Islet precursor cell (in vitro differentiated cells): ENCODE results near the gene CDC7.
"Not testable (repeated sequence)": the region's sequence is repeated elsewhere in the genome, so short reads cannot be mapped to it uniquely, and the experiment has no call there.

Source experiments
- DNase-seq: peaks from one replicate; pipeline ENCODE4 v3.0.0-alpha.2; 2018

Gene CDC7

DNA sequence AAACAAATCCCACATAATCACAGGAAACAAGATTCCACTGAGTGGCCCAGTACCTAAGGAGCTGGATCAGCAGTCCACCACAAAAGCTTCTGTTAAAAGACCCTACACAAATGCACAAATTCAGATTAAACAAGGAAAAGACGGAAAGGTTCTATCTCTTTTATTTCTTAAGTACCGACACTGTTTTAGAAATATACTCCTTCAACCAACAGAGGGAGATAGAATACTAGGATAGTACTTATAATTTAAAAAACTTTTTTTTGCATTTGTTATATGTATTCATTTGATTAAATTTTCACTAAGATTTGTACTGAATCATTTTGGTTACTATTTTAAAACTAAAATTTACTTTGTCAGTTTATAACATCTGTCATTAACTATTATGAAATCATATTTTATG, 12.5 kb downstream of the CDC7 start:
- DNase-seq = no peak

DNA sequence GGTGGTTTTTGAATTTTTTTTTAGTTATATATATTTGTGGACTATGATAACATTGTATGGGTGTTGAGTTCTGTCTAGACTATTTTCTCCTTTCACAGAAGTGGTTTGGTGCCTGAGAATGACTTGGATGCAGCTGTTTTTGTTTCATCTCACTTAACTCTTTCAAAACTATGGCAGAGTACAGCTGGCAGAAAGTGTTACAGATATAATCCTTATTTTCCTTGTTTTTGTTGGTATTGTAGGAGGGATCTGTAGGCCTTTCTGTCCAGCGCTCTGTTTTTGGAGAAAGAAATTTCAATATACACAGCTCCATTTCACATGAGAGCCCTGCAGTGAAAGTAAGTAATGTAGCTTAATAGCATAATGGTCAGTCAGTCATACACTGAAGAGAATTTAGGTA, 13.1 kb downstream of the CDC7 start:
- DNase-seq = no peak

DNA sequence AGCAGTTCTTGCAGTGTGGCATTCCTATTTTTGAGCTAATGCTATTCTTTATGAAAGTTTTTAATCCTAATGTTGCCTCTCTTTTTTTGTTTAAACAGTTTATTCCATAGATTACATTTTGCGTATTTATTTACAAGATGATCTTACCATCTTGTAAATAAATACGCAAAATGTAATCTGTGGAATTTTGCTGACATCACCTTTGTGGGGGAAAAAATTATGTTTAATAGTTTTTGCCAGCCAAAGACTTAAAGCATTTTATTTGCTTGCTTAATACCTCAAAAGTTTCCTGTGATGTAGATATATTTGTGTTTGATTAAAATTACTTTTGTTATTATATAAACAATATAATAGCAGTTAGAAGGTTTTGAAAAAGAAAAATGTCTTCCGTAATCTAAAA, 15.3 kb downstream of the CDC7 start:
- no peak for DNase-seq

DNA sequence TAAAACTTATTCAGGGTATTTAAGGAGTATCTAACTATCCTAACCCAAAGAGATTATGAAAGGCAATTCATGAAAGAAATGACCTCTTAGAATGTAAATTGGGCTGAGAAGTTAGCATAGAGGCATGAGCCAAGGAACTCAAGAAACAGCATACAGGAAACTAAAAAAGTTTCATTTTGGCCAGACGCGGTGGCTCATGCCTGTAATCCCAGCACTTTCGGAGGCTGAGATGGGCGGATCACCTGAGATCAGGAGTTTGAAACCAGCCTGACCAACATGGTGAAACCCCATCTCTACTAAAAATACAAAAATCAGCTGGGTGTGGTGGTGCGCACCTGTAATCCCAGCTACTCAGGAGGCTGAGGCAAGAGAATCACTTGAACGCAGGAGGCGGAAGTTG, 16.0 kb downstream of the CDC7 start:
- not testable (repeated sequence) for DNase-seq

DNA sequence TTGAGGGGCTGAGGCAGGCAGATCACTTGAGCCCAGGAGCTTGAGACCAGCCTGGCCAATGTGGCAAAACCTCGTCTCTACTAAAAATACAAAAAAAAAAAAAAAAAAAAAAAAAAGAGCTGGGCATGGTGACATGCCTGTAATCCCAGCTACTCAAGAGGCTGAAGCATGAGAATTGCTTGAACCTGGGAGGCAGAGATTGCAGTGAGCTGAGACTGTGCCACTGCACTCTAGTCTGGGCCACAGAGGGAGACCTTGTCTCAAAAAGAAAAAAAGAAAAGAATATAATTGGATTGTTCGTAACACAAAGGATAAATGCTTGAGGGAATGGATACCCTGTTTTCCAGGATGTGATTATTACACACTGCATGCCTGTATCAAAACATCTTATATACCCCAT, 18.5 kb downstream of the CDC7 start:
- not testable (repeated sequence) for DNase-seq

DNA sequence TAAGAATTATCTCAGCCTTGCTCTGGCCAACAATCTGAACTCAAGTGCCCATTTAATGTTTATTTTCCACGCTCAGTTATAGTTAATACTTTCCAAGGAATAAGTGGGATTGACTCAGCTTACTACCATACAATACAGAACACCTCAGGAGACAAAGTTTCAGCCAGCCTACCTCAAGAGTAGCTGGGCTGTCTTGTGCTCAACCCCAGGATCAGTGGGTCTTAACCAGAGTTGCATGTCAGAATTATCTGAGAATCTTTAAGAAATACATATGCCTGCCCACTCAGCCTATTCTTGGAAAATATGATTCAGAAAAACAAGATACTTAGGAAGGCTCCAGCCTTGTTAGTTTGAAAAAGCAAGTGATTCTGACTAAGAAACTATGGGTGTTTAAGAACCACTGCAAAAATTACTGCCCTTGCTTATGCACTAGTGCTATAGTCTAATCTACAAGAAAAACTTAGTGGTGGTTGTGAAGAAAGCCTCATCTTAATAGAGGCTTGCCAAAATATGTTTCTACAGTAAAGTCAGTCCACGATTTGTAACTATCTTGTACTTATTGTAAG, 20.4 kb downstream of the CDC7 start:
- no peak for DNase-seq

DNA sequence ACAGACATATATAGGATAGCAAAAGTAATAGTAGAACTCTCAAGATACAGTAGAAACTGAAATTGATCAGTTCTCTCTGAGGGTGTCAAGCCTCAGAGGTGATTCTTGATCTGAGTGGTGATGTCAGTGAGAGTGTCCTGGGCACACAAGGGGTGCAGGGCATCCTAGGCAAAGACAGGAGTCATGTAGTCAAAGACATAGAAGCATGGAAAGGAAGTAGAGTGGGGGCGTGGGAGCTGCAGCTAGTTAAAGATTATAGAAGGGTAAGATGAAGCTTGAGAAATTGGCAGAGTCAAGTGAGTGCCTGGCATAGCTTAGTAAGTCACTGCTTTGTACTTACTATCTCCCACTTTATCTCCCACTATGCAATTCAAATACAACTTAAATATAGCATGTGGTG, 22.8 kb downstream of the CDC7 start:
- DNase-seq = no peak

DNA sequence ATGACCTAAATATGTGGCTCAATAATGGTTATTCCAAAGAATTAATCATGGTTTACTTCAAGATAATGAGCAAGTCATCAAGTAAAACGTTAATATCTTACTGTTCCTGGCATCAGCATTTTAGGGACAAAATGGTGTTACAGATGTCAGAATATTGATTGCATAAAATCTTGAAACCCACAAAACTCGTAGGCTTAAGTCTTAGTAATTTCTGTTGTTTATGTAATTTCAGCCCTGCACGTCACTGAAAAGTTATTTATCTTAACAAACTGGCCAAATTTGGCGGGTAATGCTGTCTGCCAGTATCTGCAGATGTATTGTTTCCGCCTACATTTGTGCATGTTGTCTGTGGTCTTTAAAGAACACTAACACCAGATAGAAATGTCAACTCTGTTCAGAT, 25.8 kb downstream of the CDC7 start:
- DNase-seq = no peak

DNA sequence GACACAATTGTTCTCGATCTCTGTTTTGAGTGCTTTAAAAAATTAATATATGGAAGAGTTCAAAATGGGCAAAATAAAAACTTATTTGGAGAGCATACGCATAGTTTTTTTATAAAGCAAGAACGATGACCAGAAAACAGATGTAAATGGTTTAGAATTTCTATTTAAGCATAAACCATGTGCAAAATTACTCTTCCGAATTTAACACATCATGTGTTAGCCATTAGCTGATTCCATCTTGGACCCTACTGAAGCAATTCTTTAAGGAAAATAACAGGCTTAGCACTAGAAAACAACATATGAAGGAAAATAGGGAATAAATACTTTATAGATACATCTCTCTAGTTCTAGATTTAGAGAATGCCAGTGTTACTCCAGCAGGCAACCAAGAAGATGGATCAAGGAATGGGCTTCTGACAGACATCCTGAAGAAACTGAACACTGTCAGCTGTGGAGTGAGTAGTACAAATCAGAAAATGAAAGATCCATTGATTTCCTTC, 26.7 kb downstream of the CDC7 start:
- no peak for DNase-seq

DNA sequence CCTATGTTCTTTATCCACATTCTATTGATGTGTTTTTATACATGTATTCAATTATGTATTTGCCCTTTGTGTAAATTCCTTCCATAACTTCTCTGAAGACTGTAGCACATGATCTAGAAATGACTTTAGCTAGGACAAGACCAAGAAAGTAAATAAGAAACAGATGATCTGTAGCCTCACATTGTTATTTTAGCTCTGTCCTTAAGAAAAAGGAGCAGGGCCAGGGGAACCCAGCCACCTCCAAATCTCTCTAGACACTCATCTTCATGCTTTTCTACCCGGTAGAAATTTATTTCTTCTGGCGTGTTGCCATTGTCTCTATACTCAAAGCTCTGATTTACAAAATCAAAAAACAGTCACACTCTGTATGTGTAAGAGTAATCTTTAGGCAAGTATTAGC, 27.1 kb downstream of the CDC7 start:
- DNase-seq = no peak

DNA sequence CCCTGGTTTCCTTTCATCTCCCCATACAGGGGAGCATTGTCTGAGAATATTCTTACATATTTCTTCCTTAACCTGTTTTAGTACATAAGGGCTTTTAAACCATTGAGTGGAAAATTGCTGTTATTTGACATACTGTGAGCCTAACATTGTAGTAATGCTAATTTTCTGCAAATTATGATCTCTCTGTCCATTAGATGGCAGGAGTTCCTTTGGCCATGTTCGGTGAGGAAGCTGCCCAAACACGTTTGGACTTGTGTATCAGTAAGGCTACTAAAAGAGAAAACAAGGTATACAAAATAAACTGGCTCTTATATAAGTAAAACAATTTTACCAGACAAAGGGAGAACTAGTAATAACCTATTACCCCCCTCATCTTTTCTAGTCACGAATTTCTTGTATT, 29.2 kb downstream of the CDC7 start:
- DNase-seq = no peak

DNA sequence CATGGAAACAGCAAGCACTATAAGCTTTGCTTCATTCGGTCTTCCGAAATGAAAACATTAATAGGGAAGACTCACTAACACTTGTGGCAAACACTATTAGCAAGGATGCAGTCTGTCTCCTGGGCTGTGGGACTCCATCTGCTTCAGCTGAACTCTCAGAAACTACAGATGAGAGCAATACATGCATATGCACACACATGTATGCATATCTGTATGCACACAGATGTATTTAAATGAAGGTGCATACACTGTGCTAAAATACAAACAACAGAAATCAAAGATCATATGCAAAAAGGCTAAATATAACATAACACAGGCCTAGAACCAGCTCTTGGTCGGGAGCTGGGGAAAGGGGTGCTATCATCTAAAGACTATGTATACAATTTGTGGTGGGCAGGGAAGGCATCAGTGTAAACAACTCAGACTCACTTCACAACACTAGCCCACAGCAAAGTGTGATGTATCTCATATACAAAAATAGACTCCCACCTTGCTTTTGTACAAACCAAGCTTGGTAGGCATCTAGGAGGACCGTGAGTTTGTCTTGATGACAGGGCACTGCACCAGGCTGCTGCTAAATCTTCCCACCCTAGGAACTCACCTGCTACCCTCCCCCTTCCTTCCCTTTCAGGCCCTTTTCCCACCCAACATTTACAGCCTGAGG, 32.8 kb downstream of the CDC7 start:
- no peak for DNase-seq

DNA sequence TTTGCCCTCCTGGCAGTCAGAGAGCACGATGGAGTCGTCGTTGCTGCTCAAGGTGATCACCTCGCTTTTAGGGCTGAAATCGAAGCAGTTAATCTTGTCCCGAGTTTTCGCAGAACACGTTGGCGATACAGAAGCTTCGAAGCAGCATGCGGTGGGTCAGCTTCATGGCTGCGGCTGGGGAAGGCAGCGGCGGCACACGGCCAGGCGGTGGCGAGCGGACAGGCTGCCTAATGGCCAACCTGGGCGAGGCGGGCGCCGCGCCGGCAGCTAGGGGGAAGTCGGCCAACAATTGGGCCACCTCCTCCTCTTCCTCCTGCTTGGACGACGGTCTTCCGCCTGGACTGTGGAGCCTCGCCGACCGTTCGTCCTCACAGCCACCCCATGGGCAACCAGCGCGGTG, 34.8 kb downstream of the CDC7 start:
- DNase-seq = no peak

DNA sequence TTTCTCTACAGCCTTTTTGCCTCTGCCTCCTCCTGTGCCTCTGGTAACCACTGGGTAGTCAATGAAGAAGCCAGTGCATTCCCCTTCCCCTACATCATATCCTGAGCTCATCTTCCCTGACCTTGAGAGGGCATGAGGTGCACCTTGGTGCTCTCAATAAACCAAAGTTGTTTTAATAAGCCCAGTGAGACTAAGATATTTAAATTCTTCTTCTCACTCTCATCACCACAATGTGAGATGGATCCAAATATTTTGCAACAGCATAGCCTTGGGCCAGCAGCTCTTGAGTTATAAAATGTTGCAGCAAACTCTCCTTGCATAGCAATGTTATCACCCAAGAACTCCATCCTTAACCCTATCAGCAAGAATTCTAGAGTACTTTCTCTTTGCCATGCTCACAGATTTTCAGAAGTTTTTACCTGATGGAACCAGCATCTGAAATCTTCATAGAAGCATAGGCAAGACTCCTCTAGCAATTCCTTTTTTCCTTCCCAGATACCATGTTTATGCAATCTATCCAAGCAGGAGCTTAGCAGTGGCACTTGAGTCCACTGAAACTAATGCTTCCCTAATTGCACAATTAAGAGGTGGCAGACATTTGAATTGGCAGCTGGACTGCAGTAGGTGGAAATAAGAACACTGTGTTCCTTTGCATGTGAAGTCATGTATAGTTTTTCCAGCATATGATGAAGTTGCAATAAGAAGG, 36.8 kb downstream of the CDC7 start:
- no peak for DNase-seq

DNA sequence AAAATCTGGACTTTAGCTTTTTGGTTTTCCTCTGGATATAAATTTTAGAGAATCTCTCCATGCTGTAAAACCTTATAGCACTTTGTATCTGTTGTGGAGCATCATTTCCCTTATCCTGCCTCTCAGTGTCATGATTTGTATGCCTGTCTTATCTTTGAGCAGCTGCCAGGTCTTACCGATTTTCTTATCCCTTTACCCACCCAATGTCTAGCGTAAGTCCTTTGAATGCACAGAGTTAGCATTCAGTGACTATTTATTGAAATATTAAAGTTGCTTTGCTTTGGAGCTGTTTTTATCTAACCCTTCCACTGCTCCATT, 37.3 kb downstream of the CDC7 start:
- no peak for DNase-seq

DNA sequence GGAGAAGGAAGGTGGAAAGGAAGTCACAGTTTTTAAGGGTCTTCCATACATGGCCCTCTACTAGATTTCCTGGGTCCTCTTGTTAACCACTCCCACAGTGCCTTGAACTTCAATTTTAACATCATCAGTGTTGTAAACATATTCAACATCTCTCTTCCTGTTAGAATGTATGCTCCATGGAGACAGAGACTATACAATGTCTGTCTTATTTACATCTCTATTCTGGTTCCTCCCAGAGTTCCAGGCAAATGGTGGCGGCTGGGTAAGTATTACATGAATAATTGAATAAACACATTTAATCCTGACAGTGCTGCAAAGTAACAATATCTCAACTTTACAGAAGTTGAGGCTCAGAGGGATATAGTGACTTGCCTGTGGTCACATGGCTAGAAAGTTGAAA, 40.3 kb downstream of the CDC7 start:
- no peak for DNase-seq

DNA sequence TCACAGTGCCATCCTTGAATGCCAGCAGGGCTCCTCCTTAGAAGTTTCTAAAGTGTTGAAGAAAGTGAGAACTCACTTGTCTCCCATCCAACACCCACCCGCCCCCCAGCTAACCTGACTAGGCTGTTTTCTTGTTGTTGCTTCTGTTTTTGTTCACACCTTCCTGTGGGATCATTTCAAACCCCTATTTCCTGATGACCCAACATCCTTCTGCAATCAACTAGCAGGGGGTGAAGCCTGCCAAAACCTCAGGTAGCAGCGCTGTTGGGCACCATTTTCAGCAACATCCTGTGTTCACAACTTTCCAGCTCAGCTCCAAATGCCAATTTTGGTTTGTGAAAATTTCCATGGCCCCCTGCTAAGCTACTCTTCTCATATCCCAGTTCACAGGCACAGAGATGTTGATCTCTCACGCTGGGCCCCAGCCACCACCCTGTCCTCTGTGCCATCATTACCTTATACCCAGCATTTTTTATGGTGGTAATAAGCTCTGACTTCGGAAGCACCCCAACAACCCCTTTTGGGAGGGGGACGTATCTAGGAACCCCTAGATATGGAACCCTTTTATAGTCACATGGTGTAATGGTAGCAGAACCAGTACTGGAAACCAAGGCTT, 41.4 kb downstream of the CDC7 start:
- DNase-seq = no peak

DNA sequence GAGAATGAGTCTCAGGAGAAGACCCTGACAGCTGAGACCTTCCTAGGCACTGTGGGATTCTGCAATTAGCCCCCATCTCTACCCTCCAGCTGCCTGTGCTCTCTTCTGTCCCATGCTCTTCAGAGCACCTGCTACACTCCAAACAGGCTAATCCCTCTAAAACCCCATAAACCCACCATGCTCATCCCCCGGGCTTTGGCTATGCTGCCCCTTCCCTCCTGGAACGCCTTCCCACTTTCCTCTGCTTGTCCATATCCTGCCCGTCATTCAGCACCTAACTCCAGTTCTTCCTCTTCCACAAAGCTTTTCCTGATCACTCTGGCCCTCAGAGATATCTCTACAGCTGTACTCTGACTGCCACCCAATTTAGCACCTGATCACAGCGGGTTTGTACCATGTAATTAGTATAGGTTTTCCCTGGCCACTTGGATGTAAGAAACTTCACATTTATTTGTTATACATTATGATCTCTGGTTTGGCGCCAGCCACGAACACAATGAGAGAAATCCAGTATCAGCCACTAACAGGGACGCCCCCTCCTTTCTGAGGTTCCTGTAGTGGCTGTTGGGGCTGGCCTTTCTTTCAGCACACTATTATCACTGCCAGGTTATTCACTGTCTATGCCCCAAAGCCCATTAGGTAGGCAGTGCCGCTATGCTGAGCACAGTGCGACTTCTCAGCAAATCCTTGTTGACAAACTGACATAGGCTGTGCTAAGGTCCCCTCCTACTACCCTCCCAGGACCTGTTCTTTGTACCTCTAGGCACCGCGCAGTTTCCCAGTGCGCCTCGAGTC, 45.1 kb downstream of the CDC7 start:
- DNase-seq = no peak

DNA sequence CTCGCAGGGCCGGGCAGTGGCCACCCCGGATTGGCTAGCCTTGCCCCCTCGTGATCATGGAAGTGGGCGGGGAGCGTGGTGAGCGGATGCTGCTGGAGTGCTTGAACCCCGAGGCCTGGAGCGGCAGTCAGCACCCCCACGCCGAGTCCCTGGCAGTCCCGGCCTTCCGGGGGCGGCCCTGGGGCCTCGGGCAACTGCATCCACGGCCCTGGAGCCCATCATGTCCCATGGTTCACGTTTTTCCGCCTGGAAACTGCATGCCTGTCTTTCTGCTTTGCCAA, 45.6 kb downstream of the CDC7 start:
- no peak for DNase-seq

DNA sequence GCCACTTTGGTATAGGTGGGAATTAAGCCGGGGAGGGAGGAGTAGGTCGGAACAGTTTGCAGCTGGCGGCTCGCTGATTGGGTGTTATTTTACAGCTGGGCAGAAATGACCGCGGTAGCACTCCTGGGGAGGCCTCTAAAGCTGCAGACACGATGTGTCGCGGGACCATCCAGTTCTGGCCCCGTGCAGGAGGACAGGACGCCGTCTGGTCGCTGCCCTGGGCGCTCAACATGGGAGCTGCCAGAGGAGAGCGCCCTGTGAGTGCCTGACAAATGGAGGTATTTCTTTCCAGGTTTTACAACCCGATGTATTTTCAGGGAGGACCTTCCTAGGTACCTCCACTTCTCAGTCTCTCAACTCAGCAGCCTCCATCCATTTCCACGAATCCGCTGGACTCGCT, 46.2 kb downstream of the CDC7 start:
- DNase-seq = no peak

DNA sequence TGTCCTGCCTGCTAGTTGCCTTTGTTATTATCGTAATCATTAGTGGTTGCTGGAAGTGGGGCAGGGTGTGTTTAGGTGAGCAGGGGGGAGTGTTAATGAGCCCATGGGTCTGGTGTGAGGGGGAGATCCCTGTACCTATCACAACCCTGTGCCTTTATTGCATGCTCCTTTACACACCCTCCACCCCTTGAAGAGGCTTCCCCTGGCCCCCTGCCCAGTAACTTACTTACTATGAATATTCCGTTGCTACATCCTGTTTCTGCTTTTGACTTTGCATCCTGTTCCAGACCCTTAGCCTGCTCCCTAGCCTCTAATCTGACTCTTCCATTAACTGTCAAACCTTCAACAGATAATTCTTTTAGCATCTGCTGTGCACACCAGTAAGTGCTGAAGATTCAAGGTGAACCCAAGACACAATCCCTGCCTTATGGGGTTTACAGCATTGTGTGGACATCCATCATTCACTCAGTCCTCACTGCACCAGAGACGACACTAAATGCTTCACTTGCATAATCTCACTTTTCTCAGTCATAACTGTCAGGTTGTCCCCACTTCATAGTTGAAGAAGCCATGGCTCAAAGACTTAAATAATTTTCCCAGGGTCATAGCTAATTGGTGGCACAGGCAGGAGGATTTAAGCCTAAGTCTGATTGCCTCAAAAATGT, 47.9 kb downstream of the CDC7 start:
- no peak for DNase-seq

DNA sequence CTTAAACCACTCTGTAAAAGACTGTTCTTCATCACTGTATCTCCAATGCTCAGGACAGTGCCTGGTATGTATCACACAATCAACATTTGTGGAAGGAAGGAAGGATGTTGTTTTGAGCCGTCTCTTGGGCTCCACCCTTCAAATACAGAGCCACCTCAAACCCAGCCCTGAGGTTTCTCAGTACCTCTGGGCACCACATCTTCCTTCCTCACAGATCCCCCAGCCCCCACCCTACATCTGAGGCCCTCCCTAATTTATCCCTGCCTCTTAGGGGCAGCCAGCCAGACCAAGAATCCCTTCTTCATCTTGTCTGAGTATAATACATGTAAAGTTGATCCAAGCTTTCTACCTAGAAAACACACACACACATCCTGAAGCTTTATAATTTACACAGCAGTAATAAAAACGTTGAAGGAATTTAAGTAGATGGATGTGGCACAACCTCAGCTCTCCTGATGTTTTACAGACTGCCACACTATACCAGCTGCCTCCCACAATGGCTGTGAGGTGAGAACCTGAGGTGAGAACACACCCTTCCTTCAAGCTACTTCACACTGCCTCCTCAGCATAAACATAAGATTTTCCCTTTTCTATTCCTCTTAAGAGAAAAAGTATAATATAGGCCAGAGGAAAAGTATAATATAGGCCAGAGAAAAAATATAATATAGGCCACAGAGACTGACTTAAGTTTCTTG, 48.5 kb downstream of the CDC7 start:
- DNase-seq = no peak
